Measurements from ENCODE around the gene ZNF683.
"Not testable (repeated sequence)": the region's sequence is repeated elsewhere in the genome, so short reads cannot be mapped to it uniquely, and the experiment has no call there.

Gene ZNF683

GRCh38 chr1:26372611-26373010 lies at the start of gene ZNF683:
TSS of gene ZNF683 (minus strand) at chr1:26372750. CDS start at chr1:26368571, 4,179 bp downstream.
- DNase-seq = not testable (repeated sequence)

GRCh38 chr1:26419494-26419893 lies 46.9 kb upstream of the ZNF683 start:
- no peak for DNase-seq

- DNase-seq = no peak
These were observed 46.4 kb upstream of the ZNF683 start for GRCh38 chr1:26418865-26419349.

- peak; percentile 61 for DNase-seq
These were observed 44.7 kb upstream of the ZNF683 start for GRCh38 chr1:26417111-26417759.

- no peak for DNase-seq
These were observed 40.5 kb upstream of the ZNF683 start for GRCh38 chr1:26413031-26413430.

GRCh38 chr1:26412180-26412840 lies 39.8 kb upstream of the ZNF683 start:
- DNase-seq = no peak

GRCh38 chr1:26411624-26412074 lies 39.1 kb upstream of the ZNF683 start:
- DNase-seq = no peak

GRCh38 chr1:26410706-26411623 lies 38.4 kb upstream of the ZNF683 start, which contains the start of gene LIN28A:
TSS of gene LIN28A (plus strand) at chr1:26410817. CDS start at chr1:26410892, 75 bp downstream.
- DNase-seq = no peak

- DNase-seq = no peak
These were observed 36.7 kb upstream of the ZNF683 start for GRCh38 chr1:26409191-26409807.

- DNase-seq = no peak
These were observed 36.1 kb upstream of the ZNF683 start for GRCh38 chr1:26408604-26409003.

- DNase-seq = peak; percentile 44
These were observed 32.8 kb upstream of the ZNF683 start for GRCh38 chr1:26405281-26405915.

- DNase-seq = no peak
These were observed 32.1 kb upstream of the ZNF683 start for GRCh38 chr1:26404641-26405040.

- DNase-seq = no peak
These were observed 31.1 kb upstream of the ZNF683 start for GRCh38 chr1:26403656-26404055.

GRCh38 chr1:26401891-26402290 lies 29.3 kb upstream of the ZNF683 start:
- DNase-seq = no peak

GRCh38 chr1:26399034-26399433 lies 26.5 kb upstream of the ZNF683 start:
- DNase-seq = no peak

GRCh38 chr1:26395754-26396153 lies 23.2 kb upstream of the ZNF683 start:
- no peak for DNase-seq

GRCh38 chr1:26391450-26391849 lies 18.9 kb upstream of the ZNF683 start:
- DNase-seq = no peak

- no peak for DNase-seq
These were observed 17.2 kb upstream of the ZNF683 start for GRCh38 chr1:26389604-26390247.

GRCh38 chr1:26388791-26389445 lies 16.4 kb upstream of the ZNF683 start:
- no peak for DNase-seq

- DNase-seq = no peak
These were observed 14.9 kb upstream of the ZNF683 start for GRCh38 chr1:26387447-26387846.

- DNase-seq = not testable (repeated sequence)
These were observed 12.5 kb upstream of the ZNF683 start for GRCh38 chr1:26385063-26385462.
